HCT116 (cell line): ENCODE data around the gene ICA1. TPM values are rescaled to one million over a fixed set of nuclear protein-coding genes. Genes with fewer than 3 reads are reported as not detected.

Experiments used
- ATAC-seq: fragments of 200-7000 bp; cut with Tn5 transposase; 2 replicates; pipeline ENCODE4 v1.9.1; 2020; ENCODE audit warnings: mild to moderate bottlenecking, moderate library complexity
- BruUV-seq: library from RNA; stranded (reverse); fragments of 400-500 nt; replicated peaks from 2 replicates; lab custom pipeline; 2021; lab: Mats Ljungman, UMichigan
- CTCF ChIA-PET: fragments of 300-600 bp; sonication (Branson Sonifier 250); formaldehyde crosslinking; loops from one replicate; lab custom pipeline; 2021; ENCODE audit warnings: antibody characterized with exemption; lab: Charles Lee
- POLR2A ChIA-PET: fragments of 300-600, 350-600 bp; sonication (Branson Sonifier 250); formaldehyde crosslinking; loops from one replicate; lab custom pipeline; 2021; ENCODE audit warnings: antibody characterized with exemption; lab: Charles Lee
- RAD21 ChIA-PET, 2 experiments: fragments of 300-600 bp; sonication (Branson Sonifier 250); formaldehyde crosslinking; loops; one replicate each; lab custom pipeline; 2023; ENCODE audit warnings: low total read pairs in 2 of 2; ENCODE audit not compliant: uncharacterized antibody in 2 of 2, unreplicated experiment in 2 of 2, low non-redundant PET in 1 of 2; lab: Charles Lee
- DNase-seq: peaks from one replicate; pipeline ENCODE4 v3.0.0-alpha.2; 2010; ENCODE audit warnings: low read depth, low spot score
- H2AFZ ChIP-seq: fragments of 200-600 bp; shearing (Covaris generic), sonication (generic); 2 replicates; pipeline ENCODE4 v1.6.1; 2017; ENCODE audit warnings: low read depth, mixed run types, mixed read lengths, antibody characterized with exemption, low read length; ENCODE audit not compliant: poor library complexity, severe bottlenecking
- H3K27ac ChIP-seq: 2 replicates; pipeline ENCODE4 v1.5.1; 2012; ENCODE audit warnings: low read depth, low read length
- H3K27me3 ChIP-seq: fragments of 200-600 bp; sonication (generic); 2 replicates; pipeline ENCODE4 v1.6.1; 2016; ENCODE audit warnings: mixed run types, low read length, mixed read lengths; ENCODE audit not compliant: insufficient read depth
- H3K36me3 ChIP-seq, 2 experiments: fragments of 200-500 bp in 1 of 2; fragments of 200-600 bp in 1 of 2; sonication (Bioruptor generic) in 1 of 2; sonication (generic) in 1 of 2; 2 replicates each; pipeline versions ENCODE4 v1.5.1 to v1.6.1; 2014 to 2016; ENCODE audit warnings: low read length in 2 of 2, inconsistent platforms in 1 of 2, mixed read lengths in 1 of 2, mixed run types in 1 of 2; ENCODE audit not compliant: insufficient read depth in 2 of 2, control insufficient read depth in 1 of 2
- H3K4me1 ChIP-seq, 2 experiments: fragments of 200-600 bp in 1 of 2; sonication (generic) in 1 of 2; 2 replicates each; pipeline versions ENCODE4 v1.5.1 to v1.6.1; 2012 to 2017; ENCODE audit warnings: low read length in 2 of 2, inconsistent platforms in 1 of 2, mild to moderate bottlenecking in 1 of 2, mixed read lengths in 1 of 2, mixed run types in 1 of 2, moderate library complexity in 1 of 2; ENCODE audit not compliant: insufficient read depth in 2 of 2, control insufficient read depth in 1 of 2
- H3K4me2 ChIP-seq: fragments of 200-600 bp; sonication (generic); 2 replicates; pipeline ENCODE4 v1.6.1; 2017; ENCODE audit warnings: mixed run types, low read length, mixed read lengths
- H3K4me3 ChIP-seq, 2 experiments: fragments of 200-600 bp in 1 of 2; sonication (generic) in 1 of 2; replicated peaks in 1 of 2; 2 replicates each; pipeline ENCODE4 v1.5.1; 2011 to 2016; ENCODE audit warnings: low read length in 2 of 2, control low read depth in 1 of 2, low read depth in 1 of 2, mild to moderate bottlenecking in 1 of 2, mixed read lengths in 1 of 2, mixed run types in 1 of 2
- H3K79me2 ChIP-seq: fragments of 200-600 bp; sonication (generic); 2 replicates; pipeline ENCODE4 v1.6.1; 2017; ENCODE audit warnings: mild to moderate bottlenecking, mixed run types, low read length, moderate library complexity, mixed read lengths; ENCODE audit not compliant: insufficient read depth
- H3K9ac ChIP-seq: fragments of 200-600 bp; sonication (generic); 2 replicates; pipeline ENCODE4 v1.6.1; 2016; ENCODE audit warnings: low read length, mixed read lengths
- H3K9me2 ChIP-seq: fragments of 200-600 bp; sonication (generic), shearing (Covaris generic); 2 replicates; pipeline ENCODE4 v1.6.1; 2017; ENCODE audit warnings: mixed run types, mild to moderate bottlenecking, moderate library complexity; ENCODE audit not compliant: insufficient read depth
- H3K9me3 ChIP-seq, 2 experiments: fragments of 200-500 bp in 1 of 2; fragments of 200-600 bp in 1 of 2; sonication (Bioruptor generic) in 1 of 2; sonication (generic) in 1 of 2; 2 replicates each; pipeline ENCODE4 v1.6.1; 2014 to 2017; ENCODE audit warnings: low read length in 2 of 2, mixed read lengths in 2 of 2, inconsistent platforms in 1 of 2, low read depth in 1 of 2, mild to moderate bottlenecking in 1 of 2, mixed run types in 1 of 2, moderate library complexity in 1 of 2; ENCODE audit not compliant: control insufficient read depth in 1 of 2, insufficient read depth in 1 of 2
- H4K20me1 ChIP-seq: fragments of 200-600 bp; sonication (generic), shearing (Covaris generic); 2 replicates; pipeline ENCODE4 v1.6.1; 2017; ENCODE audit warnings: mixed run types, mild to moderate bottlenecking, moderate library complexity; ENCODE audit not compliant: insufficient read depth
- EGR1 ChIP-seq: IDR thresholded peaks from 2 replicates; pipeline ENCODE4 v1.6.1; 2012; ENCODE audit warnings: low read depth
- ELF1 ChIP-seq: IDR thresholded peaks from 2 replicates; pipeline ENCODE4 v1.6.1; 2012; ENCODE audit warnings: low read depth, borderline replicate concordance
- EZH2 ChIP-seq: fragments of 200-600 bp; sonication (generic); IDR thresholded peaks from 2 replicates; pipeline ENCODE4 v1.6.1; 2017; ENCODE audit warnings: antibody characterized with exemption, mixed run types
- EZH2phosphoT487 ChIP-seq: fragments of 200-600 bp; IDR thresholded peaks from 2 replicates; pipeline ENCODE4 v1.6.1; 2018; ENCODE audit warnings: antibody characterized with exemption, borderline replicate concordance
- POLR2A ChIP-seq: IDR thresholded peaks from 2 replicates; pipeline ENCODE4 v1.7.0; 2011; ENCODE audit warnings: borderline replicate concordance; ENCODE audit not compliant: insufficient read depth, insufficient read length; ENCODE audit errors: extremely low read depth
- SP1 ChIP-seq: IDR thresholded peaks from 2 replicates; pipeline ENCODE4 v1.6.1; 2012; ENCODE audit warnings: low read depth
- TCF7L2 ChIP-seq: IDR thresholded peaks from 2 replicates; pipeline ENCODE4 v1.7.0; 2011; ENCODE audit warnings: borderline replicate concordance, inconsistent platforms; ENCODE audit not compliant: insufficient read depth, insufficient read length; ENCODE audit errors: extremely low read depth
- intact Hi-C: fragments of 100-400 bp; cut with micrococcal nuclease; formaldehyde crosslinking; loops from 2 replicates; pipeline ENCODE4 v1.10.0; 2022
- total RNA-seq: library from RNA; stranded (reverse); gene quantifications from one replicate; pipeline ENCODE4 v1.2.1, GENCODE V29; 2021; ENCODE audit not compliant: unreplicated experiment
- TF ChIP-seq, protein P1 (sequence below), 3 experiments: fragments of 200-600 bp in 1 of 3; sonication (generic) in 1 of 3; IDR thresholded peaks in 2 of 3; conservative IDR thresholded peaks in 1 of 3; 2 replicates each; pipeline ENCODE4 v1.5.1; 2012 to 2017; ENCODE audit warnings: low read depth in 2 of 3, low read length in 2 of 3, antibody characterized with exemption in 1 of 3, borderline replicate concordance in 1 of 3, control low read depth in 1 of 3, mild to moderate bottlenecking in 1 of 3, mixed read lengths in 1 of 3, mixed run types in 1 of 3, moderate library complexity in 1 of 3; ENCODE audit not compliant: insufficient read depth in 1 of 3
- TF ChIP-seq, protein P2 (sequence below): IDR thresholded peaks from 2 replicates; pipeline ENCODE4 v1.6.1; 2011; ENCODE audit warnings: mild to moderate bottlenecking, low read length, moderate library complexity; ENCODE audit not compliant: insufficient replicate concordance; ENCODE audit errors: extremely low read depth
- TF ChIP-seq, protein P3 (sequence below): IDR thresholded peaks from 2 replicates; pipeline ENCODE4 v1.6.1; 2012

Gene ICA1
- total RNA-seq, 1 experiment from 2014 or later, result 16.4 TPM

DNA sequence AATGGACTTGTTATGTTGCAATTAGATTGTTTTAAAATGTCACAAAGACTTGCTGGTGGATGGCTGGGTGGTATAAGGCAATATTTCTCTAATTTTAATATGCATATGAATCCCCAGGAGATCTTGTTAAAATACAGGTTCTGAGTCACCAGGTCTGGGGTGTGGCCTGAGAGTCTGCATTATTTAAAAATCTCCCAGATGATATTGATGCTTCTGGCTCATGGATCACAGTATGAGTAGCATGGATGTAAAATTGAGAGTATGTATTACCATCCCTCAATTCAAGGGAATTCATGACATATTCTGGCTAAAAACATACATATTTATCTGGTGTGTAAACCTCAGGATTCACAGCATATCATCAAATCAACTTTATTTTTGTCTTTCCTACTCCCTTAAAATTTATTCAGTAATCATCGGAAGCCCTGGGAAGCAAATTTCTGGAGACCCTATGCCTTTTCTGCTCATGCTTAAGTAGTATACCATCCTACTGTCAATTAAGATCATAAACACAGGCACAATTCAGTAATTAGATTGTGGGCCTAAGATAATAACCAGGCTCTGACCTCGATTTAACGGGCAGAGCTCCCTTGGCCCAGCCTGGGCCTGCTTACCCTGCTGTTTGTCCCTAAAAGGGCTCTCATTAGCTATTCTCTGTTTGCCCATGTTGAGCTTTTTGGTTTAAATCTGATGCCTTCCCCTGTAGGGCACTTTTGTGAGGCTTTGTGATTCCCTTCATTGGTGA lies 29.6 kb upstream of the ICA1 start:
- Histone ChIP-seq H3K4me3 (no peak overlapping the region), H3K4me2 (no peak overlapping the region), H3K27ac (no peak overlapping the region), H3K9me3 (no peaks in the 10 kb centered on the region), H3K27me3 (no peaks in the 10 kb centered on the region), H3K9me2 (no peaks in the 10 kb centered on the region), H2AFZ (no peak overlapping the region), H3K9ac (no peak overlapping the region), H3K36me3 (no peaks in the 10 kb centered on the region), H3K79me2 (no peaks in the 10 kb centered on the region), H4K20me1 (no peaks in the 10 kb centered on the region), H3K4me1 (no peaks in the 10 kb centered on the region)
- ChIA-PET POLR2A (no interaction called here), CTCF (no interaction called here), RAD21 (no interaction called here)
- intact Hi-C loops, result loop anchor here (10.0 kb wide), 1 partner anchor 1187 kb away; no protein-coding TSS in a partner anchor
- no peak for TF ChIP-seq EZH2phosphoT487
- TF ChIP-seq, protein P1, sequence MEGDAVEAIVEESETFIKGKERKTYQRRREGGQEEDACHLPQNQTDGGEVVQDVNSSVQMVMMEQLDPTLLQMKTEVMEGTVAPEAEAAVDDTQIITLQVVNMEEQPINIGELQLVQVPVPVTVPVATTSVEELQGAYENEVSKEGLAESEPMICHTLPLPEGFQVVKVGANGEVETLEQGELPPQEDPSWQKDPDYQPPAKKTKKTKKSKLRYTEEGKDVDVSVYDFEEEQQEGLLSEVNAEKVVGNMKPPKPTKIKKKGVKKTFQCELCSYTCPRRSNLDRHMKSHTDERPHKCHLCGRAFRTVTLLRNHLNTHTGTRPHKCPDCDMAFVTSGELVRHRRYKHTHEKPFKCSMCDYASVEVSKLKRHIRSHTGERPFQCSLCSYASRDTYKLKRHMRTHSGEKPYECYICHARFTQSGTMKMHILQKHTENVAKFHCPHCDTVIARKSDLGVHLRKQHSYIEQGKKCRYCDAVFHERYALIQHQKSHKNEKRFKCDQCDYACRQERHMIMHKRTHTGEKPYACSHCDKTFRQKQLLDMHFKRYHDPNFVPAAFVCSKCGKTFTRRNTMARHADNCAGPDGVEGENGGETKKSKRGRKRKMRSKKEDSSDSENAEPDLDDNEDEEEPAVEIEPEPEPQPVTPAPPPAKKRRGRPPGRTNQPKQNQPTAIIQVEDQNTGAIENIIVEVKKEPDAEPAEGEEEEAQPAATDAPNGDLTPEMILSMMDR (IDR thresholded peaks at IDR 0.05 in 2 of 3, conservative IDR thresholded peaks at IDR 0.05 in 1 of 3; ENCODE audit: borderline replicate concordance in 1 of 3, insufficient read depth in 1 of 3, low read depth in 2 of 3, low read length in 2 of 3), result no peak
- no TSS peak for BruUV-seq
- DNase-seq (no peak), ATAC-seq (no peak)

DNA sequence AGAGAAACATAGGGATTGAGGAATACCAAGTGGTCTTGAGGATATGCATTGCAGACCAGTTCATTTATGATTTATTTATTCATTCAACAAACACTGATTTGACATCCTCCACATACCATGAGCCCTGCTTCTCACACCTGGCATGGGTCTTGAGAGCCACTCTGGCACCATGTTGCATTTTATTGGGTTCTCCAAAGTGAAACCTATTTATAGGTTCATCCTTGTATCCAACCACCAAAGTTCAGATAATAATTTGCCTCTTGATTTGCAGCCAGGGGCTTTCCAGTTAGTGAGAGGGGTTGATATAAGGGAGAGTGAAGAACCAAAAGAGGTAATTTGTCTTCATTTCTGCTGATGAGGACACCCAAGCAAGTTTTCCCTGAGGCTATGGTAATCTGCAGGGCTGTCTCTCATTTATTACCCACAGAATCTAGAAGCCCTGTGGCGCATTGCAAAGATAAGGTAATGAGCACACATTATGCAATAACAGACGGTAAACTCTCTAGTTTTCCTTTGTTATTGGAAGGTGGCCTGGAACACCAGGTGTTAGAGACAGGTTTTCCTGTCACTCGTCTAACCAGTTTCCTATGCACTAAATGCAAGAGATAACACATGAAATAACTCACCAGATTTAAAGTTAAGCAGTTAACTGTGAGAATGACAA lies 28.8 kb upstream of the ICA1 start:
- ATAC-seq (no peak), DNase-seq (no peak)
- Histone ChIP-seq H3K9ac (no peak overlapping the region), H3K4me2 (no peak overlapping the region), H3K27ac (no peak overlapping the region), H3K36me3 (no peaks in the 10 kb centered on the region), H2AFZ (no peak overlapping the region), H3K79me2 (no peaks in the 10 kb centered on the region), H3K9me3 (no peaks in the 10 kb centered on the region), H3K4me1 (no peaks in the 10 kb centered on the region), H3K27me3 (no peaks in the 10 kb centered on the region), H3K4me3 (no peak overlapping the region), H4K20me1 (no peaks in the 10 kb centered on the region), H3K9me2 (no peaks in the 10 kb centered on the region)
- no TSS peak for BruUV-seq
- intact Hi-C loops, result loop anchor here (10.0 kb wide), 1 partner anchor 1186 kb away; no protein-coding TSS in a partner anchor
- ChIA-PET RAD21 (no interaction called here), POLR2A (no interaction called here), CTCF (no interaction called here)
- TF ChIP-seq SP1, result no peak
- no peak for TF ChIP-seq EGR1
- TF ChIP-seq, protein P1 (IDR thresholded peaks at IDR 0.05 in 2 of 3, conservative IDR thresholded peaks at IDR 0.05 in 1 of 3; ENCODE audit: borderline replicate concordance in 1 of 3, insufficient read depth in 1 of 3, low read depth in 2 of 3, low read length in 2 of 3), result no peak
- no peak for TF ChIP-seq ELF1
- TF ChIP-seq, protein P2, sequence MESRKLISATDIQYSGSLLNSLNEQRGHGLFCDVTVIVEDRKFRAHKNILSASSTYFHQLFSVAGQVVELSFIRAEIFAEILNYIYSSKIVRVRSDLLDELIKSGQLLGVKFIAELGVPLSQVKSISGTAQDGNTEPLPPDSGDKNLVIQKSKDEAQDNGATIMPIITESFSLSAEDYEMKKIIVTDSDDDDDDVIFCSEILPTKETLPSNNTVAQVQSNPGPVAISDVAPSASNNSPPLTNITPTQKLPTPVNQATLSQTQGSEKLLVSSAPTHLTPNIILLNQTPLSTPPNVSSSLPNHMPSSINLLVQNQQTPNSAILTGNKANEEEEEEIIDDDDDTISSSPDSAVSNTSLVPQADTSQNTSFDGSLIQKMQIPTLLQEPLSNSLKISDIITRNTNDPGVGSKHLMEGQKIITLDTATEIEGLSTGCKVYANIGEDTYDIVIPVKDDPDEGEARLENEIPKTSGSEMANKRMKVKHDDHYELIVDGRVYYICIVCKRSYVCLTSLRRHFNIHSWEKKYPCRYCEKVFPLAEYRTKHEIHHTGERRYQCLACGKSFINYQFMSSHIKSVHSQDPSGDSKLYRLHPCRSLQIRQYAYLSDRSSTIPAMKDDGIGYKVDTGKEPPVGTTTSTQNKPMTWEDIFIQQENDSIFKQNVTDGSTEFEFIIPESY, result no peak
- TF ChIP-seq, protein P3, sequence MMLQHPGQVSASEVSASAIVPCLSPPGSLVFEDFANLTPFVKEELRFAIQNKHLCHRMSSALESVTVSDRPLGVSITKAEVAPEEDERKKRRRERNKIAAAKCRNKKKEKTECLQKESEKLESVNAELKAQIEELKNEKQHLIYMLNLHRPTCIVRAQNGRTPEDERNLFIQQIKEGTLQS, result no peak
- no peak for TF ChIP-seq TCF7L2
- no peak for TF ChIP-seq EZH2
- no peak for TF ChIP-seq POLR2A
